H1 (cell line): ENCODE measurements around the gene RBM47. TPM values are rescaled to one million over a fixed set of nuclear protein-coding genes. Genes with fewer than 3 reads are reported as not detected.

Experiments used
- KDM4A ChIP-seq: IDR thresholded peaks from one replicate; pipeline ENCODE4 v1.7.1; 2012; ENCODE audit warnings: low read depth, mild to moderate bottlenecking, moderate library complexity, low read length, inconsistent platforms; ENCODE audit not compliant: severe bottlenecking
- RBBP5 ChIP-seq: IDR thresholded peaks from 2 replicates; pipeline ENCODE4 v1.7.1; 2012; ENCODE audit warnings: low read depth, mild to moderate bottlenecking, inconsistent platforms, low read length, moderate library complexity, borderline replicate concordance
- polyA plus RNA-seq, 7 experiments: library from polyadenylated mRNA; depleted of rRNA in 3 of 7; stranded (reverse) in 5 of 7; unstranded in 2 of 7; fragments of >200 nt in 5 of 7; fragments of 200-250 nt in 2 of 7; gene quantifications; 1 replicate in 5 of 7; 2 replicates in 1 of 7; 4 replicates in 1 of 7; pipeline versions ENCODE4 v1.2.1 to v1.2.3, GENCODE V29; 2011 to 2013; ENCODE audit warnings: missing spikeins in 2 of 7, mixed read lengths in 2 of 7
- total RNA-seq: library from RNA; stranded (reverse); fragmentation: NEBNext Ultra II Directional; extraction: Animal tissue kit (Norgen Biotek cat#: 25700); gene quantifications from 2 replicates; pipeline ENCODE4 v1.2.1, GENCODE V29; 2021

RBM47 gene
- total and polyA plus RNA-seq, 2 of the 8 experiments (the other 6 are each of a cell fraction or from before 2014, with no cell fraction given): 42.8 to 78.9 TPM

- TF ChIP-seq KDM4A (no peak), RBBP5 (no peak)
Observed at GRCh38 chr4:40595981-40596380, 33.7 kb downstream of the RBM47 start (continued).
